HG02642 (cell line): Measurements from ENCODE around the gene HES7.
"Not testable (repeated sequence)": the region's sequence is repeated elsewhere in the genome, so short reads cannot be mapped to it uniquely, and the experiment has no call there.

Experiments
- ATAC-seq: cut with Tn5 transposase; IDR thresholded peaks from one replicate; pipeline ENCODE4 v1.9.1; 2021; ENCODE audit warnings: mild to moderate bottlenecking; ENCODE audit not compliant: unreplicated experiment, poor library complexity

The HES7 gene

GRCh38 chr17:8105957-8106398 is 17.9 kb downstream of the HES7 start:
- no peak for ATAC-seq

- ATAC-seq: no peak
Observed at GRCh38 chr17:8104911-8105310, 19.0 kb downstream of the HES7 start.

GRCh38 chr17:8103549-8103948 is 20.4 kb downstream of the HES7 start:
- no peak for ATAC-seq

- ATAC-seq: no peak
Observed at GRCh38 chr17:8101721-8102120, 22.2 kb downstream of the HES7 start.

- ATAC-seq: no peak
Observed at GRCh38 chr17:8100763-8101162, 23.1 kb downstream of the HES7 start.

- ATAC-seq: no peak
Observed at GRCh38 chr17:8100111-8100510, 23.8 kb downstream of the HES7 start.

GRCh38 chr17:8096541-8096940 is 27.4 kb downstream of the HES7 start:
- ATAC-seq: no peak

GRCh38 chr17:8095361-8095760 is 28.5 kb downstream of the HES7 start:
- ATAC-seq: no peak

- no peak for ATAC-seq
Observed at GRCh38 chr17:8091033-8091687, 32.7 kb downstream of the HES7 start.

- ATAC-seq: no peak
Observed at GRCh38 chr17:8089728-8090127, 34.2 kb downstream of the HES7 start.

GRCh38 chr17:8087952-8088230 is 36.0 kb downstream of the HES7 start:
- no peak for ATAC-seq

GRCh38 chr17:8087075-8087951 is 36.6 kb downstream of the HES7 start, which contains the start of gene ALOX12B:
TSS of gene ALOX12B (minus strand) at chr17:8087716. CDS start at chr17:8087442, 274 bp downstream.
- no peak for ATAC-seq

GRCh38 chr17:8084250-8084649 is 39.7 kb downstream of the HES7 start:
- ATAC-seq: no peak

- ATAC-seq: no peak
Observed at GRCh38 chr17:8082292-8082691, 41.6 kb downstream of the HES7 start.

GRCh38 chr17:8081876-8082275 is 42.0 kb downstream of the HES7 start:
- no peak for ATAC-seq

GRCh38 chr17:8080799-8081219 is 43.1 kb downstream of the HES7 start:
- ATAC-seq: no peak

GRCh38 chr17:8080208-8080798 is 43.6 kb downstream of the HES7 start:
- ATAC-seq: no peak

GRCh38 chr17:8079291-8080207 is 44.4 kb downstream of the HES7 start:
- peak; percentile 74 for ATAC-seq

GRCh38 chr17:8077939-8078338 is 46.0 kb downstream of the HES7 start:
- ATAC-seq: not testable (repeated sequence)

GRCh38 chr17:8076502-8077266 is 47.2 kb downstream of the HES7 start:
- ATAC-seq: no peak
